HepG2 (cell line): ENCODE measurements around the gene PROX1. TPM values are rescaled to one million over a fixed set of nuclear protein-coding genes. Genes with fewer than 3 reads are reported as not detected.

Source experiments
- AGO2 ChIP-seq: fragments of 200-400 bp; formaldehyde crosslinking; optimal IDR thresholded peaks from 2 replicates; pipeline ENCODE3; 2017; ENCODE audit warnings: mild to moderate bottlenecking, low read depth, low read length, moderate library complexity
- AHR ChIP-seq: IDR thresholded peaks from 2 replicates; pipeline ENCODE4 v1.6.1; 2018; ENCODE audit warnings: missing genetic modification reagents, missing compliant biosample characterization
- CBFB ChIP-seq: sonication (generic); formaldehyde crosslinking; IDR thresholded peaks from 2 replicates; pipeline ENCODE4 v1.4.0; 2020; ENCODE audit warnings: missing genetic modification reagents
- CBX5 ChIP-seq: sonication (generic); formaldehyde crosslinking; IDR thresholded peaks from 2 replicates; pipeline ENCODE4 v1.4.0; 2020; ENCODE audit warnings: missing genetic modification reagents, borderline replicate concordance
- FOXK1 ChIP-seq: sonication (generic); formaldehyde crosslinking; IDR thresholded peaks from 2 replicates; pipeline ENCODE4 v1.4.0; 2020; ENCODE audit warnings: low read depth, missing genetic modification reagents, borderline replicate concordance
- FOXP1 ChIP-seq, 2 experiments: fragments of 450-650 bp in 1 of 2; IDR thresholded peaks; 2 replicates each; pipeline ENCODE4 v1.6.1; 2017 to 2018; ENCODE audit warnings: antibody characterized with exemption in 1 of 2
- GMEB2 ChIP-seq: IDR thresholded peaks from 2 replicates; pipeline ENCODE4 v1.6.1; 2016; ENCODE audit warnings: missing biosample characterization, missing genetic modification reagents, low read depth
- HOXD1 ChIP-seq: sonication (generic); formaldehyde crosslinking; IDR thresholded peaks from 2 replicates; pipeline ENCODE4 v1.5.0; 2020; ENCODE audit warnings: missing genetic modification reagents
- ISL2 ChIP-seq: sonication (generic); formaldehyde crosslinking; IDR thresholded peaks from 2 replicates; pipeline ENCODE4 v1.5.0; 2020; ENCODE audit warnings: missing genetic modification reagents
- KAT8 ChIP-seq: IDR thresholded peaks from 2 replicates; pipeline ENCODE4 v1.6.1; 2016; ENCODE audit warnings: missing genetic modification reagents, missing compliant biosample characterization
- MYC ChIP-seq: sonication (generic); formaldehyde crosslinking; IDR thresholded peaks from 2 replicates; pipeline ENCODE4 v1.9.0; 2021; ENCODE audit warnings: missing genetic modification reagents, borderline replicate concordance
- NAIF1 ChIP-seq: sonication (generic); formaldehyde crosslinking; IDR thresholded peaks from 2 replicates; pipeline ENCODE4 v1.5.0; 2020; ENCODE audit warnings: mild to moderate bottlenecking, missing genetic modification reagents, borderline replicate concordance
- PHF20 ChIP-seq: sonication (generic); formaldehyde crosslinking; IDR thresholded peaks from 2 replicates; pipeline ENCODE4 v1.5.0; 2020; ENCODE audit warnings: mild to moderate bottlenecking, missing genetic modification reagents
- RAD51 ChIP-seq: fragments of 450-650 bp; IDR thresholded peaks from 2 replicates; pipeline ENCODE4 v1.6.1; 2016; ENCODE audit warnings: borderline replicate concordance
- RARA ChIP-seq: IDR thresholded peaks from 2 replicates; pipeline ENCODE4 v1.6.1; 2016; ENCODE audit warnings: missing genetic modification reagents, missing compliant biosample characterization
- REL ChIP-seq: sonication (generic); formaldehyde crosslinking; conservative IDR thresholded peaks from 2 replicates; pipeline ENCODE4 v1.8.0; 2022; ENCODE audit warnings: mild to moderate bottlenecking, missing genetic modification reagents, moderate library complexity
- SKI ChIP-seq: fragments of 450-650 bp; IDR thresholded peaks from one replicate; pipeline ENCODE4 v1.6.1; 2018; ENCODE audit warnings: mild to moderate bottlenecking; ENCODE audit not compliant: partially characterized antibody
- SOX13 ChIP-seq, 3 experiments: fragments of 450-650 bp in 1 of 3; sonication (generic) in 1 of 3; formaldehyde crosslinking in 1 of 3; IDR thresholded peaks in 2 of 3; conservative IDR thresholded peaks in 1 of 3; 2 replicates each; pipeline versions ENCODE4 v1.5.0 to v1.6.1; 2016 to 2020; ENCODE audit warnings: antibody characterized with exemption in 1 of 3, mild to moderate bottlenecking in 1 of 3, missing compliant biosample characterization in 1 of 3, missing genetic modification reagents in 1 of 3, moderate library complexity in 1 of 3
- ZIK1 ChIP-seq: sonication (generic); formaldehyde crosslinking; IDR thresholded peaks from 2 replicates; pipeline ENCODE4 v1.5.0; 2020; ENCODE audit warnings: mild to moderate bottlenecking, low read depth, missing genetic modification reagents, borderline replicate concordance
- ZMAT5 ChIP-seq: sonication (generic); formaldehyde crosslinking; IDR thresholded peaks from 2 replicates; pipeline ENCODE4 v1.5.0; 2020; ENCODE audit warnings: mild to moderate bottlenecking, low read depth, missing genetic modification reagents, borderline replicate concordance
- ZNF143 ChIP-seq: sonication (generic); formaldehyde crosslinking; IDR thresholded peaks from 2 replicates; pipeline ENCODE4 v1.4.0; 2020; ENCODE audit warnings: missing genetic modification reagents
- ZNF292 ChIP-seq: sonication (generic); formaldehyde crosslinking; IDR thresholded peaks from 2 replicates; pipeline ENCODE4 v1.8.1; 2022; ENCODE audit warnings: mild to moderate bottlenecking, low read depth, missing genetic modification reagents, borderline replicate concordance
- ZNF30 ChIP-seq: sonication (generic); formaldehyde crosslinking; IDR thresholded peaks from 2 replicates; pipeline ENCODE4 v1.5.0; 2020; ENCODE audit warnings: mild to moderate bottlenecking, missing genetic modification reagents
- ZNF367 ChIP-seq: sonication (generic); formaldehyde crosslinking; IDR thresholded peaks from 2 replicates; pipeline ENCODE4 v1.4.0; 2020; ENCODE audit warnings: missing genetic modification reagents, borderline replicate concordance
- ZNF513 ChIP-seq: sonication (generic); formaldehyde crosslinking; conservative IDR thresholded peaks from 2 replicates; pipeline ENCODE4 v1.5.0; 2020; ENCODE audit warnings: missing genetic modification reagents
- ZNF550 ChIP-seq: sonication (generic); formaldehyde crosslinking; IDR thresholded peaks from 2 replicates; pipeline ENCODE4 v1.4.0; 2020; ENCODE audit warnings: mild to moderate bottlenecking, missing genetic modification reagents, borderline replicate concordance
- ZNF768 ChIP-seq: sonication (generic); formaldehyde crosslinking; IDR thresholded peaks from 2 replicates; pipeline ENCODE4 v1.4.0; 2020; ENCODE audit warnings: missing genetic modification reagents
- polyA plus RNA-seq, 8 experiments: library from polyadenylated mRNA; depleted of rRNA in 3 of 8; stranded (reverse) in 7 of 8; unstranded in 1 of 8; fragments of >200 nt; fragmentation: Illumina TruSeq in 4 of 8; extraction: Trizol in 4 of 8; gene quantifications; 2 replicates each; pipeline versions ENCODE4 v1.2.1 to v1.2.3, GENCODE V29; 2011 to 2016; ENCODE audit warnings: low read depth in 4 of 8, missing spikeins in 1 of 8, mixed read lengths in 1 of 8; ENCODE audit not compliant: insufficient read depth in 1 of 8
- total RNA-seq, 5 experiments: library from RNA; depleted of rRNA; stranded (reverse); fragments of >200 nt; fragmentation: Illumina TruSeq; extraction: Trizol; gene quantifications; 2 replicates each; pipeline ENCODE4 v1.2.3, GENCODE V29; 2016; ENCODE audit warnings: low read depth in 1 of 5

The PROX1 gene
- total and polyA plus RNA-seq, 2 of the 13 experiments (the other 11 are each of a cell fraction or from before 2014, with no cell fraction given): 12.3 to 30.2 TPM

GRCh38 chr1:213989002-213989855 lies 1.5 kb downstream of the PROX1 start (continued):
- TF ChIP-seq GMEB2 (CRISPR knock-in tag) (no peak), ZNF292 (CRISPR knock-in tag) (no peak), RAD51 (no peak), RARA (CRISPR knock-in tag) (peak; percentile 44; the same call in 1 of the 2 replicates), ZNF513 (CRISPR knock-in tag) (no peak), CBFB (CRISPR knock-in tag) (no peak), REL (CRISPR knock-in tag) (0 out of 2 replicates have a peak, but pooled peaks have one; percentile 55), ZIK1 (CRISPR knock-in tag) (0 out of 2 replicates have a peak, but pooled peaks have one; percentile 38), ZMAT5 (CRISPR knock-in tag) (no peak), FOXK1 (CRISPR knock-in tag) (no peak), ZNF367 (CRISPR knock-in tag) (no peak), HOXD1 (CRISPR knock-in tag) (peak; percentile 21; the same call in 1 of the 2 replicates), SKI (no peak), KAT8 (CRISPR knock-in tag) (peak; percentile 33; the same call in 1 of the 2 replicates), MYC (CRISPR knock-in tag) (peak; percentile 55; the same call in 1 of the 2 replicates), SOX13 (IDR thresholded peaks at IDR 0.05) (no peak), SOX13 (CRISPR knock-in tag; conservative IDR thresholded peaks at IDR 0.05 in 1 of 2, IDR thresholded peaks at IDR 0.05 in 1 of 2) (peak in 1 of 2 experiments; percentile 64; a peak in 2 of 4 replicates), ISL2 (no peak), PHF20 (CRISPR knock-in tag) (no peak), ZNF550 (CRISPR knock-in tag) (no peak), NAIF1 (CRISPR knock-in tag) (no peak; the same call in 1 of the 2 replicates), ZNF768 (CRISPR knock-in tag) (peak; percentile 18; the same call in 1 of the 2 replicates), ZNF143 (CRISPR knock-in tag) (no peak), ZNF30 (no peak), AHR (CRISPR knock-in tag) (no peak), AGO2 (peak; percentile 98), FOXP1 (IDR thresholded peaks at IDR 0.05) (no peak), FOXP1 (CRISPR knock-in tag; IDR thresholded peaks at IDR 0.05) (peak; percentile 47; the same call in 1 of the 2 replicates), CBX5 (CRISPR knock-in tag) (0 out of 2 replicates have a peak, but pooled peaks have one; percentile 55)
